GM21825 (cell line): ENCODE results near the gene RMND5B.
A peak's percentile ranks its signal among the peaks of the same experiment; 100 is the strongest.
"Not testable (repeated sequence)": the region's sequence is repeated elsewhere in the genome, so short reads cannot be mapped to it uniquely, and the experiment has no call there.

Experiments used
- ATAC-seq: cut with Tn5 transposase; IDR thresholded peaks from one replicate; pipeline ENCODE4 v1.9.1; 2021; ENCODE audit warnings: mild to moderate bottlenecking, moderate library complexity; ENCODE audit not compliant: unreplicated experiment

RMND5B gene

GRCh38 chr5:178163772-178164735, 33.2 kb downstream of the RMND5B start:
- peak; percentile 96 for ATAC-seq

- no peak for ATAC-seq
Measured at GRCh38 chr5:178165581-178165980, 34.8 kb downstream of the RMND5B start.

GRCh38 chr5:178170455-178170854, 39.6 kb downstream of the RMND5B start:
- ATAC-seq: no peak

GRCh38 chr5:178174456-178174855, 43.6 kb downstream of the RMND5B start:
- no peak for ATAC-seq

- no peak for ATAC-seq
Measured at GRCh38 chr5:178176791-178177190, 46.0 kb downstream of the RMND5B start.

GRCh38 chr5:178177569-178177968, 46.8 kb downstream of the RMND5B start:
- no peak for ATAC-seq

- ATAC-seq: no peak
Measured at GRCh38 chr5:178180141-178180863, 49.5 kb downstream of the RMND5B start.

GRCh38 chr5:178182158-178182876, 51.5 kb downstream of the RMND5B start:
- ATAC-seq: no peak

- ATAC-seq: no peak
Measured at GRCh38 chr5:178186427-178186826, 55.6 kb downstream of the RMND5B start.

- no peak for ATAC-seq
Measured at GRCh38 chr5:178187014-178187413, 56.2 kb downstream of the RMND5B start, which contains the start of gene GMCL2. GMCL2 (minus strand) TSS chr5:178187371; CDS start chr5:178187299, 72 bp downstream.

- no peak for ATAC-seq
Measured at GRCh38 chr5:178189433-178189832, 58.6 kb downstream of the RMND5B start.

- no peak for ATAC-seq
Measured at GRCh38 chr5:178191661-178192060, 60.8 kb downstream of the RMND5B start.

- no peak for ATAC-seq
Measured at GRCh38 chr5:178192244-178192643, 61.4 kb downstream of the RMND5B start.

- ATAC-seq: no peak
Measured at GRCh38 chr5:178192787-178193186, 62.0 kb downstream of the RMND5B start.

GRCh38 chr5:178193251-178193809, 62.5 kb downstream of the RMND5B start:
- no peak for ATAC-seq

GRCh38 chr5:178194026-178194425, 63.2 kb downstream of the RMND5B start:
- no peak for ATAC-seq

GRCh38 chr5:178196281-178196812, 65.5 kb downstream of the RMND5B start:
- no peak for ATAC-seq

- no peak for ATAC-seq
Measured at GRCh38 chr5:178196986-178197385, 66.2 kb downstream of the RMND5B start.

- ATAC-seq: not testable (repeated sequence)
Measured at GRCh38 chr5:178198151-178198550, 67.3 kb downstream of the RMND5B start.

GRCh38 chr5:178198706-178199105, 67.9 kb downstream of the RMND5B start:
- ATAC-seq: no peak
